ENCODE data around the gene ORMDL1.
A peak's percentile ranks its signal among the peaks of the same experiment; 100 is the strongest.

ORMDL1 gene, protein sequence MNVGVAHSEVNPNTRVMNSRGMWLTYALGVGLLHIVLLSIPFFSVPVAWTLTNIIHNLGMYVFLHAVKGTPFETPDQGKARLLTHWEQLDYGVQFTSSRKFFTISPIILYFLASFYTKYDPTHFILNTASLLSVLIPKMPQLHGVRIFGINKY

DNA sequence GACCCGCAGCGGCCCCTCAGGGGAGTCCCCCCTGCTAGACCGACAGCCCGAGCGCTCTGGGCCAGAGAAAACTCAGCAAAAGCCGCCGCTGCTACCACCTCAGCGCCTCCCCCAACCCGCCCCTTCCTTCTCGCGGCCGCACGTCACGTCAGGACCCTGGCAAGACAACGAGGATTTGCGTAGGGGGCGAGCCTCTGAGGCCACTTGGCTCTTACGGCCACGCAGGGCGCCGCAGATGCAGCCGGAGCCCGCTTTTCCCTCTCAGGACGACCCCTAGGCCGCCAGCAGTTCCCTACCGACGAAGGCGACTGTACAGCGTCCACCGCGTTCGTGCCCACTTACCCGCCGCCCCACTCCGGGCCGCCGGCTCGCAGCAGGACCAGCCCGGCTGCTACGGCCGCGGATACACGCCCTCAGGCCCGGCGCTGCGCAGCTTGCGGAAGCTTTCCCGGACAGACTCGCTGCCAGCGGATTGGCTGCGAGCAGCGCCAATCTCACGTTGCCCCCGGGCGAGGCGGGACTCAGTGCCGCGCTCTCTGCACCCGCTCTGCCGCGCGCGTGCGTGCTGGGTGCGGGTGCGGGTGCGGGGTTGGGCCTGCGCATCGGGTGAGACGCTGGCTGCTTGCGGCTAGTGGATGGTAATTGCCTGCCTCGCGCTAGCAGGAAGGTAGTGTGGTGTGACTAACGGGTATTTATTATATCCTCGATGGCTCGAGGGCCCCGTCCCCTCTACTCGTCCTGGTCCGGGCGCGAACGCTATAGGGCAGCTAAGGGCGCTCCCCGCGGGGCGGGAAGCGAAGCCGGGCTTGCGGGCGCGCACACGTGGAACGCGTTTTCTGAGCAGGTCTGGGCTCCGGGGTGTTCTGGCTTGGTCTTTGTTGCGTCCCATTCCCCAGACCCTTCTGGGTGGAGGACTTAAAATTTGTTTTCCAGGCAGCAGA, at the start of gene ORMDL1, which contains the start of gene PMS1:
Gene ORMDL1 (minus strand): TSS at position 413 of the 941 bp plus-strand sequence. CDS start 1,744 bp downstream, outside the sequence.
Gene PMS1 (plus strand): TSS at position 524 of the 941 bp plus-strand sequence. CDS start 7,360 bp downstream, outside the sequence.
- DNase-seq = peak; percentile 92

DNA sequence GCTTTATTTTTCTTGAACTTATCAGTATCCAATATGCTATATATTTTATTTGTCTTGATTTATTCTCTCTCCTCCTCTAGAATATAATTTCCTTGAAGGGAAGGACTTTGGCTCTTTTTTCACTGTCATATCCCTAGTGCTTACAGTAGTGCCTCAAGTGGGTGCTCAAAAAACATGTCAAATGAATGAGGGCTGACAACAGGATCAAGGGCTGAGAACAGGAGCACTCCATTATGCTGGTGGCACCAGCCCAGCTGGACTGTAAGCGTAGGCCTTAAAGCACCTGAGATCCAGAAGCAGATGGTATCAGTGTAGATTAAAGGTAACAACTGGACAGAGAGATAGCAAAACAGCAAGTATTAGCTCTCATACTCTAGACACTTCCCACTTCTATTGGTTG, 46.4 kb upstream of the ORMDL1 start:
- no peak for DNase-seq

- DNase-seq = no peak
Measured at GRCh38 chr2:189829102-189829833, 45.1 kb upstream of the ORMDL1 start.

DNA sequence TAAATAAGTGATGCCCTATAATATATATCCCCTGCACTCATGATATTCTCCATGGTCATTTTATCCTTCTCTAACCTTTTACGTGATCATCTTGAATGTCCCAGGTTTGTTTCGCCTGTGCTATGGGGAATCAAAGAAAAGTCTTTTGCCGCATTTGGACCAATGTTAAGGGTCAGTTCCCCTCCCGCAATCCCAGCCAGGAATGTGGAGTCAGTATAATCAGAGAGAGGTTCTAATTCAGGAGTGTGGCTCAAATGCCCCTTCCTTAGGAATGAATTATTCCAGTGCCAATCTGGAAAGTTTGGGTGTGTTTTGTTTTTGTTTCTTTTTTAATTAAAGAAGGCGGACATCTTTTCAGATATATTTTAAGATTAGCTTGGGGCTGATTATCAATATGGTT, 41.9 kb upstream of the ORMDL1 start:
- no peak for DNase-seq

DNA sequence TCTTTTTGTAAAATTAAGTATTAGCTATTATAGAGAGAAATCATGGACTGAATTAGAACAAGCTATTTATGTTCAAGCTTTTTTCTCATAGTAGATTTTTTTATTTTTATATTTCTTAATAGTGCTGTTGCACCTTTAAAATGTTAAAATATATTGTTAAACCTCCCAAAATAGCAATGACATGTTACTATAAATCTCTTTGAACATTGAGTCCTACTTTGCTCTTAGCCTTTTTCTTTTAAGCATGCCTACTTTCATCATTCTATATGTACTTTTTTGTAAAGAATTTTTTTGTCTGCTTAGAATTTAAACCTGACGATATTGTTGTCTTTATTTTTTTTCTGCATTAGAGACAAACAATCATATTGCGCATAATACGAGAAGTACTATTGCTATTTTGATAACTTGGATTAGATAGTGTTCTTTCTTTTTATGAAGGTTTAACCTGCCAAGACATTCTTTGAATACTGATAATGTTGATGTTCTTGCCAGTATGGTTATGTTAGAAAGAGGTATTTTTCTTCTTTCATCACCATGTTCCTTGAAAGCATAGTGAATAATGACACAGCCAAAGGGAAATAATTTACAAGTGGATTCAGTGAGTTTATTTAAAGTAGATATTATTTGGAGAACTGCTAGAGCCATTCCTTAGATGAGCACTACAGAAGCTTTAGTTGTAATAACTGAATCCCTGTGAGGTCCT, 40.7 kb upstream of the ORMDL1 start:
- DNase-seq = no peak

- DNase-seq = no peak
Measured at GRCh38 chr2:189821953-189822748, 38.0 kb upstream of the ORMDL1 start.

DNA sequence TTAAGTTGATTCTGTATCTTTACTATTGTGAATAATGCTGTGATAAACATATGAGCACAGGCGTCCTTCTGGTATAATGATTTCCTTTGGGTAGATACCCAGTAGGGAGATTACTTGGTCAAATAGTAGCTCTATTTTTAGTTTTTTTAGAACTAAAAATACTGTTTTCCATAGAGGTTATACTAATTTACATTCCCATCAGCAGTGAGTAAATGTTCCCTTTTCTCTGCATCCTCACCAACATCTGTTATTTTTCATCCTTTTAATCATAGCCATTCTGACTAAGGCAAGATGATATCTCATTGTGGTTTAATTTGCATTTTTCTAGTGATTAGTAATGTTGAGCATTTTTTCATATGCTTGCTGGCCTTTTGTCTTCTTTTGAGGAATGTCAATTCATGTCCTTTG, 35.2 kb upstream of the ORMDL1 start:
- DNase-seq = no peak

DNA sequence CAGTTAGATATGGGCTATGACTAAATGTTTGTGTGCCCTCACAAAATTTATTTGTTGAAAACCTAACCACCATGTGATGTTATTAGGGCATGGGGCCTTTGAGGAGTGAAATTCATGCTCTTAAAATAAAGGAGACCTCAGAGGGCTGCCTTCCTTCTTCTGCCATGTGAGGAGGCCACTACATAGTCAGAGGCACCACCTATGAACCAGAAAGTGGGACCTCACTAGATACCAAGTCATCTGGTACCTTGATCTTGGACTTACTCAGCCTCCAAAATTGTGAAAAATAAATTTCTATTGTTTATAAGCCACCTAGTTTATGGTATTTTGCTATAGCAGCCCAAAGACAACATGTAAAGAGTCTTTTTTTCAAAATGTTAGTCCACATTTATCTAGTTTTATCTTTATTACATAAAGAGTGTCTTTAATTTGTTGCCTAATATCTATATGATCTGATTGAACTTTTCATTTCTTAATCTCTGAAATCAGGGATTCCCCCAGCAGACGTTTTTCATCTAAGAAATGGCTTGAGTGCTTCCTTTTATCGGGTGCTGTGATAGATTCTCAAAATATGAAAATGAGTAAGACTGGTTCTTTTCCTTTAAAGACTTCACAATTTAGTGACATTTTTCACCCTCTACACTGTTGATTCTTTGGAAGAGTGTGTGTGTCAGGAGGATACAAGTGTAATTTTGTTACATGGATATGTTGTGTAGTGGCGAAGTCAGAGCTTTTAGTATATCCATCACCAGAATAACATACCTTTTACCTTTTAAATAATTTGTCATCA, 34.3 kb upstream of the ORMDL1 start:
- DNase-seq = no peak

- no peak for DNase-seq
Measured at GRCh38 chr2:189803431-189803830, 19.3 kb upstream of the ORMDL1 start.

DNA sequence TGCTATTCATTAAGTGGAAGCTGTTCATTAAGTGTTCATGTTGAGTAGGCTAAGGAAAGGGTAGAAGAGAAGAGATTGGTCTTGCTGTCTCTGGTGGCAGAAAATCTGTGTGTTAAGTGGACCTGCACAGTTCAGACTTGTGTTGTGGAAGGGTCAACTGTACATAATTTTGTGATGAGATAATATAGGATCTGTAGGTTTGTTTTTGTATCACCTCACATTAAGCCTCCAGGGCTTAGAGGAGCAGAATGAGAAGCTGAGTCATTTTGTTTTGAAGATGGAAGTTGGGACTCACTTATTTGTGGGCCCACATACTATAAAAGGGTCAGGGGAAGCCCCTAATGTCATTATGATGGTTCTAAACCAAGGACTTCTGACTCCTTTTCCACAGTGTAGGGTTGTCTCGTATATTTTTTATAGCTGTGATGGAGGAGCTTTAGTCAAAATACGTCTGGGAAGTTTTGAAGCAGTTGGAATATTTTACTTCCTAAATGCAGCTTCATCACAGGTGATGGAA, 18.3 kb upstream of the ORMDL1 start:
- no peak for DNase-seq

DNA sequence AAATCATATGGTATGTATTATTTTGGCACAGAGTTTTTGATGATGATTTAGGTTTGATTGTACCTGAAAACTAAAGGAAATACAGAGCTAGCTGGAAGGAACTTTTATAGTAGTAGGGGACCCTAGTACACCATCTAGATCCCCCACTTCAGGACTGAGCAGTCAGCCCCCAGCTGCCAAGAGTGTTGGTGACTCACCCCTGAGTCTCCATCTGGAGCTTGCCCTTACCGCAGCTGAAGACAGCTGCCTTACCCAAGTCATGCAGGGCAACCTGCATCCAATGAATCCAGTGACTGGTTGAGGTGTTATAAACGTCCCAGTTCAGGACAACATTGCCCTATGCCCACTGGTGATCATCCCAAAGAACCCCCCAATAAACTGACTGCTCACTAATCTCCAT, 15.4 kb upstream of the ORMDL1 start:
- DNase-seq = no peak

DNA sequence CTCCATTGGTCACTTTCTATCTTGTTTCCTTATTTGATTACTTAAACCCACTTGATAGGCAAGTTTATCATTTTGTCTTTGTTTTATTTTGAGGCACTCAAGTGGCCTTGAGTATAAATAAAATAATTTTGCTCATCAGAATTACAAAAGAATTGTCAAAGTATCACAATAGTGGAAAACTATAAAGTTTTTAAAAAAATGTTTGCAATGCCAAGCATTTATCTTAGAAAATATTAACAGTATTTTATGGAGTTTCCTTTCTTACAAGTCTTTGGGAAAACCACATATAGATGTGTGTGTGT, 14.8 kb upstream of the ORMDL1 start:
- no peak for DNase-seq

DNA sequence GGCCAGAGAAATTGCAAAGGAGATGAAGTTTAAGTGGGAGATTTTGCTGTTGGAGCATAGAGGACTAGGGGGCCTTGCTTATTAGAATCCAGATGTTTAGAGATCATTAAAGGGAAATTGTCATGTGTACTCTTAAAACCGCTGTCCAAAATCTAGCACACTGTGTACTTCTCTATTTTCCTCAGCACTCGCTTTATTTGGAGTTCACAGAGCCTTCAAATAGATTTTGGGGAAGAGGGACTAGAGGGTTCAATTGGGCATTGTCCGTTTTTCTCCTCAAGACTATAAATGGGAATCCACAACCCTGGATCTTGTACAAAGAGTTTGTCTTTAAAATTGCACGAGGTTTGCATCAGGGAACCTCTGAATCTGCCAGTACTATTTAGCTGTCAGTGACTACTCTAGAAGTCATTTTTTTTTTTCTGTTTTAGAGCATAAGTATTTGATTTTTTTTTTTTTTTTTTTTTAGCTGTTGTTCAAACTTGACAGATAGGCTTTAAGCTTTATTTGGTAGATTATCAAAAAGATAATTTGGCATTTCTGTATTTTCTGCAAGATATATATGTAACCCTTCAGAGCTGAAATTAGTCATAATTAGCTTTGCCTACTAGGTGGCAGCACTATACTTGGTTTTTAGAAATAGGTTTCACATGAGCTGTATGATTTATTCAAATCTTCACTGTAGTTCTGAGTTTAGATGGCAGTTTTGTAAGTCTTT, 14.3 kb upstream of the ORMDL1 start:
- DNase-seq = no peak

DNA sequence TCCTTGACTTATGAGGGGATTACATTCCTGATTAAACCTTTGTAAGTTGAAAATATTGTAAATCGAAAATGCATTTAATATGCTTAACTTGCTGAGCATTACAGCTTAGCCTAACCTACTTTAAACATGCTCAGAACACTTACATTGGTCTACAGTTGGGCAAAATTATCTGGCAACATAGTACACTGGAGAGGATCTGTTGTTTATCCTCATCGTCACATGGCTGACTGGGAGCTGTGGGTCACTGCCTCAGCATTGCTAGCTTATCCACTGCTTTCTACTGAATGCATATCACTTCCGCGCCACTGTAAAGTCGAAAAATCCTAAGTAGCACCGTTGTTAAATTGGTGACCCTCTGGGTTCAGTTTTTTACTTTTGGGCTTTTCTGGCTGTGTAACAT, 13.8 kb upstream of the ORMDL1 start:
- DNase-seq = no peak

DNA sequence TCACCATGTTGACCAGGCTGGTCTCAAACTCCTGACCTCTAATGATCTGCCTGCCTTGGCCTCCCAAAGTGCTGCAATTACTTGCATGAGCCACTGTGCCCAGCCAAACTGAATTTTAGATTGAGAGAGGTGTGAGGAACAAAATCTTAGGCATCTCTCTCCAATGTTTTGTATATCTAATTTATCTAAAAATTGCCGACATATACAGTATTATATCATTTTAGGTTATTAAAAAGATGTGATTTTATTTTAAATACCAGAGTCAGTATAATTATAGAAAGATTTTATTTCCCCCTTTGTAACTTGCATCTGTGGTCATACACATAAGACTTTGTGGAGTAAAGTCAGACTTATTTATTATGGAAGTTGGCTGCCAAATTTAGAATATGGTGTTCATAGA, 10.2 kb upstream of the ORMDL1 start:
- DNase-seq = no peak

DNA sequence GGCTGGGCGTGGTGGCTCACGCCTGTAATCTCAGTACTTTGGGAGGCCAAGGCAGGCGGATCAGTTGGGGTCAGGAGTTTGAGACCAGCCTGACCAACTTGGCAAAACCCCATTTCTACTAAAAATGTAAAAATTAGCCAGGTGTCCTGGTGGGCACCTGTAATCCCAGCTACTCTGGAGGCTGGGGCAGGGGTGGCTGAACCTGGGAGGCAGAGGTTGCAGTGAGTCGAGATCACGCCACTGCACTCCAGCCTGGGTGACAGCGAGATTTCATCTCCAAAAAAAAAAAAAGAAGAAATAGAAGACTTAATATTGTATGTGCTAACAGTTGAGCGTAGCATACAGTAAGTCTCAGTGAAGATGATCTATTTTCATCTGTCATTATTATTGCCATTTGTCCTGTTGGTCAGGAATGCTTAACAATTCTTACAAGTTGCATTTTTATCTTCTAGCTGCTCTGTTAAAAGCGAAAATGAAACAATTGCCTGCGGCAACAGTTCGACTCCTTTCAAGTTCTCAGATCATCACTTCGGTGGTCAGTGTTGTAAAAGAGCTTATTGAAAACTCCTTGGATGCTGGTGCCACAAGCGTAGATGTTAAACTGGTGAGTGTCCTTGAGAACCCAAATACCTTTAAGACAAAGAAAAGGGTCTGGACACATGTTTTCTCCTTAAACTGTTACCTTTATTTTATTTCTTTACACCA, 7.4 kb upstream of the ORMDL1 start:
- DNase-seq = no peak

- no peak for DNase-seq
Measured at GRCh38 chr2:189783451-189783926, 650 bp downstream of the ORMDL1 start.

- no peak for DNase-seq
Measured at GRCh38 chr2:189782221-189782671, 1.9 kb downstream of the ORMDL1 start.

DNA sequence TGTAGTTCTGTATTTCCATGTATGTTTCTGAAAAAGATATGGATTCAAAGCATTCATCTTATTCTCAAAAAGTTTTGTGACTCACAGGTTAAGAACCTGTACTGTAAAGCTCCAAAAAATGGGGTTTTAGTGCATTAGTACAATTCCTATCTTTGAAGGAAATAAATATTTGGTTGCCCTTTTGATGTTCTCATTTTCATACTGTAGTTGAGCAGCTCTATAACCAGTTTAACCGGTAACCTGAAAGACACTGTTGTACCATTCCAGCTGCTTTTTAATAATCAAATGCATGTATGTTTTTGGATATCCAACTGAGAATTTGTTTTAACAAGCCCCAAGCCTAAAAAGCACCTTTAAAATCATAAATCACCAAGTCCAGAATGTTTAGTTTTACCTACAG, 11.9 kb downstream of the ORMDL1 start:
- DNase-seq = no peak

All from activated effector memory CD4-positive, alpha-beta T cell treated with Interleukin-2 at 50 U/mL for 16 hours (primary cell).